HG03039 (cell line): Measurements from ENCODE around the gene CMPK2.

Experiments
- ATAC-seq: cut with Tn5 transposase; IDR thresholded peaks from one replicate; pipeline ENCODE4 v1.9.1; 2021; ENCODE audit warnings: mild to moderate bottlenecking, moderate library complexity; ENCODE audit not compliant: unreplicated experiment

Gene CMPK2

DNA sequence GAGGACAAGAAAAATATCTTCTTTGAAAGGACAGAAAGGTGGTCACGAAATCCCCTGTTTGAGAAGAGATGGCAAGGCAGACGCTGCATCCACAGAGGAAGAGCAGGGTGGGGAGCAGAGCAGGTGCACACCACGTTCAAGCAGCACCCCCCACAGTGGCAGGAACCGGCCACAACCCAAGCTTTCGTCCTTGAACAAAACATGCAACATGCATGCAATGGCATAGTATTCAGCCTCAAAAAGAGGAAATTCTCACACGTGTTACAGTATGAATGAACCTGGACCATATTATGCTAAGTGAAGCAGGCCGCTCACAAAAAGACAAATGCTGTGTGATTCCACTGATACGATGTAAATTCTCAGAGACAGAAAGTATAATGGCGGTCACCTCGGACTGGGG, 51.4 kb downstream of the CMPK2 start:
- no peak for ATAC-seq

DNA sequence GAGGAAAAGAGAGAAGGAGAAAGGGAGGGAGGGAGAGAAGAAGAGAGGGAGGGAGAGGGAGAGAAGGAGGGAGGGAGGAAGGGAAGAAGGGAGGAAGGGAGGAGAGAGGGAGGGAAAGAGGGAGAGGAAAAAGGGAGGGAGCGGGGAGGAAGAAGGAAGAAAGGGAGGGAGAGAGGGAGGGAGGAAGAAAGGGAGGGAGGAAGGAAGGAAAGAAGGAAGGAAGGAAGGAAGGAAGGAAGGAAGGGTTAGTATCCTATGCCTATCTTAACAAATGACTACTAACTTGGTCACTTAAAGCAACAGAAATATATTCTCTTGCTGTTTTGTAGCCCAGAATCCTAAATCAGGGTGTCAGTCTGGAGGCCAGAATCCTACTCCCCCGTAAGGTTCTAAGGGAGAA, 52.1 kb downstream of the CMPK2 start:
- no peak for ATAC-seq

DNA sequence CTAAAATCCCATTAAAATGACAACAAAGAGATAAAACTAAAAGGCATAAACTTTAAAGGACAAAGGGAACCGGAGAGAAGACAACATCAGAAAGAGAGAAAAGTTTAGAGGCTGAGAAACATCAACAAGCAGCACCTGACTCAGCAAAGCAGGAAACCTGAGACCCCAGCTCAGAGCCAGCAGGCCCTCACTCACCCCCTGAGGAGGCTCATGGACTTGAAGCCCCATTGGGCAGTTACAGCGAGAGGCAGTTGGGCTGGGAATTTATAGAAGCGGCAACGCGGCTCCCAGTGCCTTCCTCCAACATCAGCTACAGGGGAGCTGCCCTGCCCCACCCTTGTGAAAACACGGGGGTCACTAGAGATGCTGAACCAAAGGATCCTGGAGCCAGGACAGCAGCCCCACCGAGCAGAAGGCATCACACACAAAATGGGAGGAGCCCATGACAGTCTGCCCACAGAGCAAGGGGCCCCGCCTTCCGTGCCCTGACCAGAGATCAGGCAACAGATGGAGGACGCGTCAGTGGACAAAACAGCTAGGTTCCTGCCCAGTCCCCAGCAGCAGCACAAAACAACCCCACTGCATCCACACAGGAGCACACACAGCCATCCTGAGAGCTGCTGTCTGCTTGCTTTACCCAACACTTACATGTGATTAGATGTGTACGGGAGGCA, 52.7 kb downstream of the CMPK2 start:
- ATAC-seq: no peak

DNA sequence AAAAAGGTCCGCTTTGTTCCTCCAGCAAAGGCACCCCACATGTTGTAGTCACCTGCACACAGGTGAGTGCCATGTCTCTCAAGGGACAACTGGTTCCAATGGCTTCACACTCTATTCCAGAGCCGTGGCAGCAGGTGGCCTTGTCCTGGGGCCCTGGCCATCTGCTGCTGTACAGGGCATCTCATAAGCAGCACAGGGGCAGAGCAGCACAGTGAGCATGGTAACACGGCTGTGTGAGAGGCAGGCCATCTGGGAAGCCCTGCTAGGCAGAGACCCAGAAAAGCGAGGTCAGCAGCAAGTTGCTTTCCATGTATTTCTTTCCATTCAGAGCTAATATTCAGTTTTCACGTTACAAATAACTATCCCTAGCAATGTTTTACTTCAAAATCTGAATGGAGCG, 54.7 kb downstream of the CMPK2 start:
- no peak for ATAC-seq

DNA sequence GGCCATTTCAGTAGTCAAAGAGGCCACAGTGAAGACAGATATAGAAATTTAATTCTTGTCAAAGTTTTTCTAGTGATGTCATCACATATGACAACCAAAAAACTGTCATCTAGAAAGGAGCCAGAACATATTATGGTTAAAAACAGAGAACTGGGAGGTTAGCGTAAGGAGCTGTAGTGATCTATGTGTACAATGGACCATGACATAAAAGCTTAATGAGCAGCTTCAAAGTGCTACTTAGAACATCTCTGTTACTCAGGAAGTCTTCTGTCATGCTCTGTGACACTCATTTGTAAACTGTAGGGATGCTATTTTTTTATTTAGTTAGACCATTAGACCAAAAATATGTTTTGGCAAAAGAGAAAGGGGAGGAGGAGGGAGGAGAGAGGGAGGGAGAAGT, 57.3 kb downstream of the CMPK2 start:
- ATAC-seq: no peak

DNA sequence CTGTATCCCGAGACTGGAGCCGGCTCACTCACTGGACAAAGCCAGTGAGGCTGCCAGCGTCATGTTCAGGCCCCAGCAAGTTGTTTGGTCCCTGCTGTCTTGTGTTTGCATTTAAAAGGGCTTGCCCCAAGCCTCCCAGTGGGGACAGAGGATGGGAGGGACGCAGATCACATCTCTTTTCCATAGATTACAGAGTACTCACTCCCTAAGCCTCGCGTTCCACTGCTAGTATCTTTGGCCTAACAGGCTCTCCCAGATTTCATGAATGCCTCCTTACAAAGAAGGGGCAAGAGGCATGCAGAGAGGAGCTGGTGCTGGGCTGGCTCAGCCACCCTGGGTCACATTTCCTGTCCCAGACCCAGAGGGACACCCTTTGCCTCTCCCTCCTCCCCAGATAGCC, 59.1 kb downstream of the CMPK2 start:
- no peak for ATAC-seq

DNA sequence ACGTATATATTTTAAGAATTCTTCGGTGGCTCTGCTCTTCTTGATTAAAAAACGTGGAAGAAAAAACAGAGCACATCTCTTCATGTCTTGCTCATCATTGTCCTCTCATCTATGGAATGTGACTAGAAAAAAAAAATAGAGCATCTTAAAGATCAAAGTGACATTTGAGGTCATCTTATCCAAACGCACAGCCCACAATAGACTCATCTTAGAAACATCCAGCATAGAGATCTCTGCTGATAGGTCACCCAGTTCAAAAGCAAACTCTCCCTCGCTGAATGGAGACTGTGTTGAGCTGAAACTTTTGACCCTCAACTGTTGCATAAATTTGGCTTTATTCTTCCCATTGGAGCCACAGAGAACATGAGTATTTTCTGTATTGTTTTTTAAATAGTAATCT, 65.2 kb downstream of the CMPK2 start:
- ATAC-seq: no peak
